Thyroid gland (tissue), 4 donors: Measurements from ENCODE around the gene P2RY13. TPM values are rescaled to one million over a fixed set of nuclear protein-coding genes. Genes with fewer than 3 reads are reported as not detected.

Source experiments
- DNase-seq, 2 donors: peaks; one replicate each; pipeline ENCODE4 v3.0.0-alpha.2; 2019
- H3K27ac ChIP-seq, 3 donors: fragments of 200-600 bp; sonication (generic); 1 replicate in 2 of 3; 2 replicates in 1 of 3; pipeline ENCODE4 v1.5.1; 2016 to 2019; ENCODE audit warnings: mild to moderate bottlenecking in 1 of 3, moderate library complexity in 1 of 3
- H3K27me3 ChIP-seq: fragments of 200-600 bp; sonication (generic); one replicate; pipeline ENCODE4 v1.5.1; 2019
- H3K36me3 ChIP-seq, 2 donors: fragments of 200-600 bp; sonication (generic); one replicate each; pipeline ENCODE4 v1.5.1; 2016 to 2019
- H3K4me1 ChIP-seq, 2 donors: fragments of 200-600 bp; sonication (generic); one replicate each; pipeline ENCODE4 v1.5.1; 2017 to 2019
- H3K4me3 ChIP-seq, 3 donors: fragments of 200-600 bp; sonication (generic); replicated peaks in 1 of 3; 1 replicate in 2 of 3; 2 replicates in 1 of 3; pipeline ENCODE4 v1.5.1; 2016; ENCODE audit warnings: mild to moderate bottlenecking in 1 of 3
- H3K9me3 ChIP-seq: fragments of 200-600 bp; sonication (generic); one replicate; pipeline ENCODE4 v1.5.1; 2017
- POLR2A ChIP-seq, 2 donors: fragments of 450-650 bp; IDR thresholded peaks; one replicate each; pipeline ENCODE4 v1.6.1; 2017; ENCODE audit warnings: antibody characterized with exemption in 2 of 2, mild to moderate bottlenecking in 2 of 2, moderate library complexity in 1 of 2
- WGBS, 2 donors: methylation state at CpG; one replicate each; pipeline ENCODE4 v1.1.5; 2017; 5-methylcytosine and 5-hydroxymethylcytosine counted together
- intact Hi-C: fragments of 100-400 bp; cut with DNase I; formaldehyde crosslinking; loops from one replicate; pipeline ENCODE4 v1.15.1; 2023
- total RNA-seq, 4 donors: library from RNA; depleted of rRNA; stranded (reverse); fragments of >200 nt; gene quantifications; one replicate each; pipeline ENCODE4 v1.2.3, GENCODE V29; 2016
- TF ChIP-seq, protein P1 (sequence below), 6 experiments: fragments of 200-600 bp in 3 of 6; fragments of 450-650 bp in 3 of 6; sonication (generic) in 3 of 6; IDR thresholded peaks; one replicate each; pipeline ENCODE4 v1.5.1; 2016 to 2019; ENCODE audit warnings: antibody characterized with exemption in 6 of 6, mild to moderate bottlenecking in 2 of 6, inconsistent platforms in 1 of 6, moderate library complexity in 1 of 6

Gene P2RY13
- total RNA-seq, 4 donors from 2014 or later, result 0.63 to 1.8 (median 0.89) TPM

DNA sequence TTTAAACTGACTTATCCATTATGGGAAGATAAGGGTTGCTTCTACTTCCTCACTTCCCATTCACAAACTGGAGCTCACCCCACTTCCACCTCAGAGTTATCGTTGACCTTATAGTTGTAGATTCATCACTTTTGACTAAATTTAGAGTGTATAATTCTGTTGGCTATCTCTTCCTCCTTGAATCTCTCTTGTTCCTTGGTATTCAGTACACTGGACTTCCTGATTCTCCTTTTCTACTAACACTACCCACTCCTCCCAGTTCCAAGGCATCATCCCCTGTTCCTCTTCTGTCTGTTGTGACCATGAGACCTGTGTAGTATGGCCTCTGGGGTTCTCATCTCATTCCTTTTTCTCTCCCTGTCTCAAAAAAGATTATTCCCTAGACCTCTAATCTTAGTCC is 6.8 kb downstream of the P2RY13 start:
- no peak for TF ChIP-seq POLR2A (IDR thresholded peaks at IDR 0.05)
- TF ChIP-seq, protein P1, sequence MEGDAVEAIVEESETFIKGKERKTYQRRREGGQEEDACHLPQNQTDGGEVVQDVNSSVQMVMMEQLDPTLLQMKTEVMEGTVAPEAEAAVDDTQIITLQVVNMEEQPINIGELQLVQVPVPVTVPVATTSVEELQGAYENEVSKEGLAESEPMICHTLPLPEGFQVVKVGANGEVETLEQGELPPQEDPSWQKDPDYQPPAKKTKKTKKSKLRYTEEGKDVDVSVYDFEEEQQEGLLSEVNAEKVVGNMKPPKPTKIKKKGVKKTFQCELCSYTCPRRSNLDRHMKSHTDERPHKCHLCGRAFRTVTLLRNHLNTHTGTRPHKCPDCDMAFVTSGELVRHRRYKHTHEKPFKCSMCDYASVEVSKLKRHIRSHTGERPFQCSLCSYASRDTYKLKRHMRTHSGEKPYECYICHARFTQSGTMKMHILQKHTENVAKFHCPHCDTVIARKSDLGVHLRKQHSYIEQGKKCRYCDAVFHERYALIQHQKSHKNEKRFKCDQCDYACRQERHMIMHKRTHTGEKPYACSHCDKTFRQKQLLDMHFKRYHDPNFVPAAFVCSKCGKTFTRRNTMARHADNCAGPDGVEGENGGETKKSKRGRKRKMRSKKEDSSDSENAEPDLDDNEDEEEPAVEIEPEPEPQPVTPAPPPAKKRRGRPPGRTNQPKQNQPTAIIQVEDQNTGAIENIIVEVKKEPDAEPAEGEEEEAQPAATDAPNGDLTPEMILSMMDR (IDR thresholded peaks at IDR 0.05), result no peak
- Histone ChIP-seq H3K36me3 (no peaks in the 10 kb centered on the region), H3K4me3 (no peak overlapping the region), H3K27ac (no peak overlapping the region), H3K4me1 (no peaks in the 10 kb centered on the region), H3K9me3 (no peaks in the 10 kb centered on the region), H3K27me3 (no peaks in the 10 kb centered on the region)
- WGBS, 2 donors, result 92 to 94% methylated on average over 1 of the region's 1 CpG
- intact Hi-C loops, result no loop called here
- no peak for DNase-seq

DNA sequence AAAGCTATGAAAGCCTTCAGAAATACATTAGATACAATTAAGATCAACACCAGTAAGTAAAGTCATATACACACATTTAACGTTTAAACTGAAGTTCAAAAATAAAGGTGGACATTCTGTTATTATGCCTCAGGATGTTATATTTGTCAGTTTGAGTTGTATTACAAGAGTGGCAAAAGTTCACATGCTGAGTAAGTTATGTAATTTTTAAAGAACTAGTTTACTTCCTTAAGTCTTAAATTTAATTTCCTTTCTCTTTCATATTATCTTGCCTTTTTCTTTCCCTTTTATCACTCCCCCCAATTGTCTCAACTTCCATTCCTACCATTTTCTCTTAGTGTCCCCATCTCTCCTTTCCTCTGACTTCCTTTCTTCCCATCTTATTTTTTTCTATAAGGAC is 7.8 kb downstream of the P2RY13 start:
- no peaks in the 10 kb centered on the region for H3K9me3 ChIP-seq
- TF ChIP-seq, protein P1 (IDR thresholded peaks at IDR 0.05), result no peak
- no peak overlapping the region for H3K27ac ChIP-seq
- WGBS, 2 donors, result 84 to 85% methylated on average over 1 of the region's 1 CpG
- H3K4me1 ChIP-seq, result no peaks in the 10 kb centered on the region
- H3K27me3 ChIP-seq, result no peaks in the 10 kb centered on the region
- intact Hi-C loops, result no loop called here
- H3K36me3 ChIP-seq, result no peaks in the 10 kb centered on the region
- H3K4me3 ChIP-seq, result no peak overlapping the region
- no peak for DNase-seq

DNA sequence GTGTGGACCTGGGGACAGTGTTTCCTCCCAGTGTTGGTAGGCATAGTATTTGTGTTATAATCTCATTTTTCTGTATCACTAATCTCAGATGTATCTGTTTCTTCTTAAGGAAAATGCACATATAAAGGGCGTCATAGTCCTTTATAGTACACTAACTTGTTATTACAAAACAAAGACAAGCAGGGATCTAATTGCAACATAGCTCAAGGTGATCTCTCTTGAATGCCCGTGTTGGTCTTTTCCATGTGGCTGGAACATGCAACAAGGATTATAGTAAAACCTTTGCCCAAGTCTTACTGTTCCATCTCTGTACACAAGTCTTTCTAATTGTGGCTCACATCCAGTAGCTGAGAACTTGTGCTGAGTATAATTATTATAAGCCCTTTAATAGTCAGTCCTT is 9.2 kb downstream of the P2RY13 start:
- intact Hi-C loops, result no loop called here
- TF ChIP-seq POLR2A (IDR thresholded peaks at IDR 0.05), result no peak
- TF ChIP-seq, protein P1 (IDR thresholded peaks at IDR 0.05), result no peak
- no peaks in the 10 kb centered on the region for H3K9me3 ChIP-seq
- DNase-seq, result no peak
- WGBS, 2 donors, result 85 to 87% methylated on average over 2 of the region's 2 CpGs
- H3K27ac ChIP-seq, result no peak overlapping the region
- no peaks in the 10 kb centered on the region for H3K36me3 ChIP-seq
- no peaks in the 10 kb centered on the region for H3K27me3 ChIP-seq
- no peaks in the 10 kb centered on the region for H3K4me1 ChIP-seq
- no peak overlapping the region for H3K4me3 ChIP-seq

DNA sequence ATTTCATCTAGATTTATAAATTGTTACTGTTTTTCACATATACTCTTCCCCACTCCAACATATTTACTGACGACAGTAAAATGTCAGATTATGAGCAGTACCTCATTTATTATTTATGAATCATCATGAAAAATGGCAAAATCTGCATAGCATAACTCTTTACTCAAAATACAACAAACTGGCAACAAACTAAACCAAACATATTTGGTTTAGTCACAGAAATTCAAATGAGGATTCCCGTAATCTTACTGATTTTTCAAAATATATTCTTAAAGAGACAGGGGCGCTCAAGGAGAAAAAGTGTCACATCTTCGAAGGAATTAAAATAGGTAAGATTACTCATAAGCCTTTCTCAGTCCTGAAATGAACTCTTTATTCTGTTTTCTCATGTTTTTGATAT is 9.7 kb downstream of the P2RY13 start:
- intact Hi-C loops, result no loop called here
- Histone ChIP-seq H3K9me3 (no peaks in the 10 kb centered on the region), H3K36me3 (no peaks in the 10 kb centered on the region), H3K27ac (no peak overlapping the region), H3K27me3 (no peaks in the 10 kb centered on the region), H3K4me1 (no peaks in the 10 kb centered on the region), H3K4me3 (no peak overlapping the region)
- DNase-seq, result no peak
- TF ChIP-seq, protein P1 (IDR thresholded peaks at IDR 0.05), result no peak
- 90 to 92% methylated on average over 4 of the region's 4 CpGs for WGBS, 2 donors

DNA sequence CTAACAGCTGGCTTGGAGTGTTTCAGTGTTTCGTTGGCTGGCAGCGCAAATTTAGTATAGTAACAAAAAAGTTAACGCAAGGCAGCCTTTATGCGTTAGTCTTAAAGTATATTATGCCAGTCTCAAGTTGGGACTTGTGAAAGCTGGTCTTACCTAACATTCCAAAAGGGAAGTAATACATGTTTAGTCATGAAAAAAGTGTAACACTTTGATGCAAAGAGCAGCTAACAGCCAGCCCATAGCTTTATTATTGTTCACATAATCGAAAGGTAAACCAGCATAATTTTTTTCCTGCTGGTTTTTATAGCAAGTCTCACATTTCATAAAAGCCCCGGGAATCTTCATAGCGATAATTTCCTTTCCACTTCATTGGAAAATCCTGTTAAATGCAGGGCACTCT is 10.4 kb downstream of the P2RY13 start:
- TF ChIP-seq POLR2A (IDR thresholded peaks at IDR 0.05), result no peak
- TF ChIP-seq, protein P1 (IDR thresholded peaks at IDR 0.05), result no peak
- Histone ChIP-seq H3K27ac (no peak overlapping the region), H3K4me1 (no peaks in the 10 kb centered on the region), H3K4me3 (no peak overlapping the region), H3K36me3 (no peaks in the 10 kb centered on the region), H3K9me3 (no peaks in the 10 kb centered on the region), H3K27me3 (no peaks in the 10 kb centered on the region)
- no peak for DNase-seq
- intact Hi-C loops, result no loop called here
- 90% methylated on average over 7 of the region's 7 CpGs for WGBS, 2 donors
